ENCODE data around the gene PHLDA2.

Gene PHLDA2

GRCh38 chr11:2891326-2892214 lies 37.6 kb downstream of the PHLDA2 start:
- Histone ChIP-seq H3F3A (ENCODE audit: control insufficient read depth, insufficient read depth) (no peaks in the 10 kb centered on the region; the same call in 1 of the 2 replicates), H3K27ac (ENCODE audit: low read depth, low read length) (peak overlapping the region; percentile 66; the same call in 1 of the 2 replicates), H3K9me2 (replicated peaks; ENCODE audit: control insufficient read depth, low read length) (no peaks in the 10 kb centered on the region), H4K20me1 (ENCODE audit: control insufficient read depth, insufficient read depth, low read depth, low read length) (no peaks in the 10 kb centered on the region), H3K36me3 (ENCODE audit: control insufficient read depth, low read length) (no peaks in the 10 kb centered on the region), H3K4me2 (ENCODE audit: low read length) (peak overlapping the region; percentile 100), H3K9me3 (ENCODE audit: control insufficient read depth, insufficient read depth, low read length) (no peaks in the 10 kb centered on the region), H3K4me1 (ENCODE audit: control insufficient read depth, low read length) (peaks cover 25% of the 10 kb centered on the region), H3K4me3 (ENCODE audit: low read length) (peak overlapping the region; percentile 87), H3K79me2 (ENCODE audit: control insufficient read depth, low read length) (no peaks in the 10 kb centered on the region), H3K27me3 (ENCODE audit: control insufficient read depth, low read length) (no peaks in the 10 kb centered on the region)
- TF ChIP-seq EZH2phosphoT487 (IDR thresholded peaks at IDR 0.05; ENCODE audit: borderline replicate concordance, low read length) (no peak), CTCF (IDR thresholded peaks at IDR 0.05; ENCODE audit: low read depth, low read length, poor library complexity, severe bottlenecking) (peak; percentile 62)

- TF ChIP-seq CTCF (IDR thresholded peaks at IDR 0.05; ENCODE audit: low read depth, low read length, poor library complexity, severe bottlenecking) (no peak), EZH2phosphoT487 (IDR thresholded peaks at IDR 0.05; ENCODE audit: borderline replicate concordance, low read length) (no peak)
- no peaks in the 10 kb centered on the region for H3K79me2 ChIP-seq (ENCODE audit: control insufficient read depth, low read length)
- no peaks in the 10 kb centered on the region for H3K9me2 ChIP-seq (replicated peaks; ENCODE audit: control insufficient read depth, low read length)
- H3K4me3 ChIP-seq (ENCODE audit: low read length): no peak overlapping the region
- H3K27ac ChIP-seq (ENCODE audit: low read depth, low read length): no peak overlapping the region
- H3K36me3 ChIP-seq (ENCODE audit: control insufficient read depth, low read length): no peaks in the 10 kb centered on the region
- no peaks in the 10 kb centered on the region for H3K27me3 ChIP-seq (ENCODE audit: control insufficient read depth, low read length)
- H3K4me1 ChIP-seq (ENCODE audit: control insufficient read depth, low read length): peaks cover 25% of the 10 kb centered on the region
- H3K9me3 ChIP-seq (ENCODE audit: control insufficient read depth, insufficient read depth, low read length): no peaks in the 10 kb centered on the region
- peak overlapping the region; percentile 100; the same call in 1 of the 2 replicates for H3K4me2 ChIP-seq (ENCODE audit: low read length)
- H3F3A ChIP-seq (ENCODE audit: control insufficient read depth, insufficient read depth): no peaks in the 10 kb centered on the region; the same call in 1 of the 2 replicates
- H4K20me1 ChIP-seq (ENCODE audit: control insufficient read depth, insufficient read depth, low read depth, low read length): no peaks in the 10 kb centered on the region
Measured at GRCh38 chr11:2890466-2891294, 38.5 kb downstream of the PHLDA2 start.

GRCh38 chr11:2889362-2890273 lies 39.6 kb downstream of the PHLDA2 start:
- Histone ChIP-seq H3K9me2 (replicated peaks; ENCODE audit: control insufficient read depth, low read length) (no peaks in the 10 kb centered on the region), H3K4me1 (ENCODE audit: control insufficient read depth, low read length) (peaks cover 25% of the 10 kb centered on the region), H3K79me2 (ENCODE audit: control insufficient read depth, low read length) (no peaks in the 10 kb centered on the region), H3K9me3 (ENCODE audit: control insufficient read depth, insufficient read depth, low read length) (no peaks in the 10 kb centered on the region), H3K27me3 (ENCODE audit: control insufficient read depth, low read length) (no peaks in the 10 kb centered on the region), H3K4me2 (ENCODE audit: low read length) (no peak overlapping the region), H3F3A (ENCODE audit: control insufficient read depth, insufficient read depth) (no peaks in the 10 kb centered on the region; the same call in 1 of the 2 replicates), H3K36me3 (ENCODE audit: control insufficient read depth, low read length) (no peaks in the 10 kb centered on the region), H4K20me1 (ENCODE audit: control insufficient read depth, insufficient read depth, low read depth, low read length) (no peaks in the 10 kb centered on the region), H3K27ac (ENCODE audit: low read depth, low read length) (no peak overlapping the region), H3K4me3 (ENCODE audit: low read length) (no peak overlapping the region)
- TF ChIP-seq EZH2phosphoT487 (IDR thresholded peaks at IDR 0.05; ENCODE audit: borderline replicate concordance, low read length): no peak
- TF ChIP-seq CTCF (IDR thresholded peaks at IDR 0.05; ENCODE audit: low read depth, low read length, poor library complexity, severe bottlenecking): no peak

Data from DOHH2 (cell line).